ENCODE data around the gene TMSB15C. TPM values are rescaled to one million over a fixed set of nuclear protein-coding genes. Genes with fewer than 3 reads are reported as not detected.

TMSB15C gene
- total and polyA plus RNA-seq, 2 experiments from 2014 or later, result 0.95 to 7.5 TPM

- no peak for DNase-seq (ENCODE audit: low spot score)
- Histone ChIP-seq H3K4me2 (no peak within 1 kb of the TSS), H4K20me1 (ENCODE audit: insufficient read depth, poor library complexity, severe bottlenecking) (no peaks in the 10 kb centered on the region), H3K9me3 (ENCODE audit: low read depth) (no peaks in the 10 kb centered on the region), H3K79me2 (no peaks in the 10 kb centered on the region), H3K4me1 (ENCODE audit: insufficient read depth) (no peaks in the 10 kb centered on the region), H3K36me3 (replicated peaks; ENCODE audit: insufficient read depth, low read depth) (no peaks in the 10 kb centered on the region), H3K9me2 (replicated peaks; ENCODE audit: insufficient read depth) (no peaks in the 10 kb centered on the region), H3K4me3 (no peak within 1 kb of the TSS), H2AFZ (no peak within 1 kb of the TSS), H3K27me3 (no peaks in the 10 kb centered on the region), H3K27ac (no peak within 1 kb of the TSS)
- 89% methylated on average over 39 of the region's 39 CpGs for WGBS (ENCODE audit: low lambda C conversion rate, missing lambda C conversion rate)
- TF ChIP-seq CTCF (IDR thresholded peaks at IDR 0.05; ENCODE audit: poor library complexity) (no peak), EZH2 (IDR thresholded peaks at IDR 0.05; ENCODE audit: borderline replicate concordance) (no peak), EZH2phosphoT487 (IDR thresholded peaks at IDR 0.05; ENCODE audit: low read depth, severe bottlenecking, unreplicated experiment) (no peak)
Measured at GRCh38 chrX:104039689-104040505, 36.1 kb downstream of the TMSB15C start, which contains the start of gene H2BW2. Gene H2BW2, plus strand, starts transcription at chrX:104039956. Its CDS starts 39 bp downstream, at chrX:104039995.

Other genes starting within 250 kb of the TMSB15C start
- gene RAB9B, start 244.0 kb downstream of the TMSB15C start, total RNA-seq, result 2.4 and 3.6 TPM in 2 replicates
- gene RAB9B, start 244.0 kb downstream of the TMSB15C start, polyA plus RNA-seq, result 1.6 and 2.2 TPM in 2 replicates
- 6.6 and 6.8 TPM in 2 replicates for gene TMSB15B, start 113.6 kb downstream of the TMSB15C start, total RNA-seq
- 14.3 and 18.2 TPM in 2 replicates for gene TMSB15B, start 113.6 kb downstream of the TMSB15C start, polyA plus RNA-seq
- not detected in 2 replicates for gene H2BW1, start 62.5 kb downstream of the TMSB15C start, total RNA-seq
- not detected in 2 replicates for gene H2BW1, start 62.5 kb downstream of the TMSB15C start, polyA plus RNA-seq
- not detected in 2 replicates for gene H2BW2, start 36.3 kb downstream of the TMSB15C start, total RNA-seq
- not detected in 2 replicates for gene H2BW2, start 36.3 kb downstream of the TMSB15C start, polyA plus RNA-seq
- 0.56 and 0.57 TPM in 2 replicates for gene ZCCHC18, start 36.3 kb upstream of the TMSB15C start, total RNA-seq
- gene ZCCHC18, start 36.3 kb upstream of the TMSB15C start, polyA plus RNA-seq, result 1.2 and 5.7 TPM in 2 replicates
- gene SLC25A53, start 80.8 kb upstream of the TMSB15C start, total RNA-seq, result 5.5 and 6.8 TPM in 2 replicates
- 4.8 and 5.7 TPM in 2 replicates for gene SLC25A53, start 80.8 kb upstream of the TMSB15C start, polyA plus RNA-seq
- 23.3 and 29.1 TPM in 2 replicates for gene FAM199X, start 90.2 kb upstream of the TMSB15C start, total RNA-seq
- 9.2 and 11.7 TPM in 2 replicates for gene FAM199X, start 90.2 kb upstream of the TMSB15C start, polyA plus RNA-seq
- gene ESX1, start 178.7 kb upstream of the TMSB15C start, total RNA-seq, result not detected in 2 replicates
- not detected in 2 replicates for gene ESX1, start 178.7 kb upstream of the TMSB15C start, polyA plus RNA-seq

Data from hepatocyte (in vitro differentiated cells).